ENCODE results near the gene ALDH8A1.
"Not testable (repeated sequence)": the region's sequence is repeated elsewhere in the genome, so short reads cannot be mapped to it uniquely, and the experiment has no call there.

Gene ALDH8A1

DNA sequence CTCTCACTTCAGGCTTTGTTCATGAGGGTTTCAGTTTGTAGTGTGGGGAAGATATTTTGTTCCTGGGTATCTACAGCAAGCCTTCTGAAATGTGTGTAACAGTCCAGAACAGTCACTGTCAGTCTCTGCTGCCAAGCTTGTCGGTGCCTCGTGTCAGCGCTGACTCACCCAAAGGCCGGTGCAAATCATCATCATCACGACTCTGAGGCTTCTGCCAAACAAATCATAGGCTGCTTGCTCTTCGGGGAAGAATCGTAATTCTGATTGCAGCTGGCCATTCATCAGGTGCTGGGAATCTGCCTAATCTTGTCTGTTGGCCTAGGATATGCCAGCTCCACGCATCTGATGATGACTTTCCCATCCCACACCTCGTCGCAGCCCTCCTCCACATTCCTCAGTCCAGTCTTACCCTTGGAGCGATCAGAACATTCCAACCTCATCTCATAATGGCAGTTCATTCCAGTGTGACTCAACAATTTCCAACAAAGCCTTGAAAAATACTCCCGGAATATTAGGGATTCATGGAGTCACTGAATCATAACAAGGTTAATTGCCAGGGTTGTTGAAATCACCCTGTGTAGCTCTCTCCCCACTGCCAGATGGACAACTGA lies 40.9 kb downstream of the ALDH8A1 start:
- DNase-seq, result no peak

DNA sequence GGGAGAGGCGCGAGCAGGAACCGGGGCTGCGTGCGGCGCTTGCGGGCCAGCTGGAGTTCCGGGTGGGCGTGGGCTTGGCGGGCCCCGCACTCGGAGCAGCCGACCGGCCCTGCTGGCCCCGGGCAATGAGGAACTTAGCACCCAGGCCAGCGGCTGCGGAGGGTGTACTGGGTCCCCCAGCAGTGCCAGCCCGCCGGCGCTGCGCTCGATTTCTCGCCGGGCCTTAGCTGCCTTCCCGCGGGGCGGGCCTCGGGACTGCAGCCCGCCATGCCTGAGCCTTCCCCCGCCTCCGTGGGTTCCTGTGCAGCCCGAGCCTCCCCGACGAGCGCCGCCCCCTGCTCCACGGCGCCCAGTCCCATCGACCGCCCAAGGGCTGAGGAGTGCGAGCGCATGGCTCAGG lies 45.2 kb downstream of the ALDH8A1 start:
- DNase-seq, result not testable (repeated sequence)

DNA sequence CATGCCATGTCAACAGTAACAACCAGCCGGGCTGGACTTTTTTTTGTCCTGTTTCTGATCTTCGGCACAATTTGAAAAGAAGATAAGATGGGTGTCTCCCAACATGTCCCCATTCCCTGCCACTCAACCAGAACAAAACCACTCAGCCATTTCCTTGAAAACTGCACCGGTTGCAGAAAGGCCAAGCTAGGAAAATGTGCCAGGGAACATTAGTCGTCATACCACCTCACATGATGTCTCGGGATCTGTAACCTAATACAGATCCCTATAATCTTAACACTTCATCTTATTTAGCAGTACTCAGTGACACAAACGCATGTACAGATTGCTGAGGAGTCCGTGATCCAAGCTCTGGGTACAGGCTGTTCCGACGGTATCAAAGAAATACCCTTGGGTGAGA lies 46.5 kb downstream of the ALDH8A1 start:
- DNase-seq, result peak; percentile 60

DNA sequence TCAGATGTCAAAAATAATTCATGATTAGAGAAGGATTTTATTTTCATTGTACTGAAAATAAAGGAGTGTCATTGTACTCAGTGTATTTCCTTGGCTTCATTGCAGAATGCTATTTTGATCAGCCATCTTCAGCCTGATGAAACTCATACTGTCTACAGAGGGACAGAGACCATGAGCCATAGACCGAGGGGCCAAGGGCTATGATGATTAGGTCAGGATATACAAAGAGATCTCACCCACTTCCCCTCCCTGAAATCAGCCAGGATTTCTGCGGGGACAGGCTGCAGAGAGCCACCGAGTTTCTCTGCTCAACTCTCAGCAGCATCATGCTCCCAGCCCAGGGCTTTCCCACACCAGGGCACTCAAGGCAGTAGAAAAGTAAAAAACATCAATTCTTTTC lies 47.0 kb downstream of the ALDH8A1 start:
- no peak for DNase-seq

DNA sequence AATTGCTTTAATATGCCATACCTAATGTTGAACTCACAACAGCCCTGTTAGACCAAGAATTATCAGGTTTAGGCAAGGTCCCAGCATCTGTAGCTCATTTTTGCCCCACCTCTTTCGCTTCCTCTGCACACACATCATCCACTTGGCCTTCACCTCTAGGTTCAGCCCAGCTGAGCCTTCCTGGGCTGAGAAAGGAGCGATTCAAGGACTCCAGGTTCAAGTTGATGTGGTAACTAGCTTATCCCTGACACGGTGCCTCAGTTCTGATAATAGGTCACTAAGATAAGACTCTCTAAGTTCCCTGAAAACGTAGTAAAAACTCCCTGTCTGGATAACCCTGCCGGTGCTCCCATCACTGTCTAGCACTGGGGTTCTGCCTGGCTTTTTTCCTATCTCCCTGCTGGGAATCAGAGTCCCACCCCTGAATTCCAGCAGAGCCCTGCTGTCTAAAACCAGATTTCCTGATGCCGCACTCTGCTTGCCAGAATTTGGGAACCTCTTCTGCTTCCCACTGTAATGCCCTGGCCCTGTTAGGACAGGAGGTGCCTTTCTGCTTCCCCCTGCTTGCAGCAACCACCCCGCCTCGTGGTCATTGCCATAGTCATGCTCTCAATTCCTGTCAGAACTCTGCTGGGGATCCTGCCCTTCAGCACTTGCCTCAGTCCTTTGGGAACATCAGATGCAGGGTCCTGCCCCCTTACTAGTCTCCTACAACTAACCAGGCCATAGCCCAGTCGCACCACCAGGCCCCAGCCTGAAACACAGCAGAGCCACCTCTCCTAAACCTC lies 47.6 kb downstream of the ALDH8A1 start:
- DNase-seq, result no peak

DNA sequence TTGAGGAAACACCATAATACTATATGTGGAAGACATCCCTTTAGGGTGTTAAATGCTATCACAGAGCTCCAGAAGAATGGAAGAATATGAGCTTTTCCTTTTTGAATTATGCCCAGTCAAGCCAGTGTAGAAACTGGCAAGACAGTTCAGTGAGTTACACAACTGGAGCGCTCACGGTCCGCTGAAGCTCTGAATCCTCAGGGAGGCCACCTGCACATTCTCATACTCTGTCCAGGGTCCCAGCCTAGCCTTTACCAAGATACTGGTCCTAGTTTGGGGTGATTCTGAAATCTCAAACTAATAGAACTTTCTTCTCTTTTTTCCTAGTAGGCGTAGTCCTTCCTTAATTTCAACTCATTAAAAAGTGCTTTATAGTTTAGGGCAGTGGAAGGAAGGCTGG lies 51.3 kb downstream of the ALDH8A1 start:
- no peak for DNase-seq

DNA sequence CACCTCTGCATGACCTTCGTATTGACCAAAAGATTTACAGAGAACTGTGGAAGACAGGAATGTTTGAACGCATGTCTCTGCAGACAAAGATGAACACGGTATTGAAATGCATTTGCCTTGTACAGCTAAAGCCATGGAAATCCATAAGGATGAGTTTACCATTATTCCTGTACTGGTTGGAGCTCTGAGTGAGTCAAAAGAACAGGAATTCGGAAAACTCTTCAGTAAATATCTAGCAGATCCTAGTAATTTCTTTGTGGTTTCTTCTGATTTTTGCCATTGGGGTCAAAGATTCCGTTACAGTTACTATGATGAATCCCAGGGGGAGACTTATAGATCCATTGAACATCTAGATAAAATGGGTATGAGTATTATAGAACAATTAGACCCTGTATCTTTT lies 51.7 kb downstream of the ALDH8A1 start:
- DNase-seq, result not testable (repeated sequence)

DNA sequence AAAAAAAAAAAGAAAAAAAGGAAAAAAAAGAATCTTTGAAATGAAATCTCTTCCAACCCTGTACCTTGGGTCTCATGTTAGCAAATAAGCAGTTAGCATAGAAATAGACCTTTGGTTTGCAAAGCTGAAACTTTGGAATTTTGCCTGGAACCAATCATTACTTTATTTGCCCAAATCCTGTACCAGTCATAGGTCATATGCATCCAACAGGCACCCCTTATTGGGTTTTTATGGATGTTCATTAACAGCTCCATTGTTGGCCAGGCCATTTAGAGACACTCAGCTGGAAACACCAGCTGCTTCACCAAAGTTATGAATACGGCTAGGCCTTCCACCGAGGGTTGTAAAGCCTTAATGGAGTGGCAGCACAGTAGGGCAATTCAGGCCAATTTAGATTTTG lies 53.0 kb downstream of the ALDH8A1 start:
- DNase-seq, result no peak

GRCh38 chr6:134894800-134895199 lies 55.1 kb downstream of the ALDH8A1 start:
- no peak for DNase-seq

- no peak for DNase-seq
Observed at GRCh38 chr6:134892362-134892761, 57.5 kb downstream of the ALDH8A1 start.

DNA sequence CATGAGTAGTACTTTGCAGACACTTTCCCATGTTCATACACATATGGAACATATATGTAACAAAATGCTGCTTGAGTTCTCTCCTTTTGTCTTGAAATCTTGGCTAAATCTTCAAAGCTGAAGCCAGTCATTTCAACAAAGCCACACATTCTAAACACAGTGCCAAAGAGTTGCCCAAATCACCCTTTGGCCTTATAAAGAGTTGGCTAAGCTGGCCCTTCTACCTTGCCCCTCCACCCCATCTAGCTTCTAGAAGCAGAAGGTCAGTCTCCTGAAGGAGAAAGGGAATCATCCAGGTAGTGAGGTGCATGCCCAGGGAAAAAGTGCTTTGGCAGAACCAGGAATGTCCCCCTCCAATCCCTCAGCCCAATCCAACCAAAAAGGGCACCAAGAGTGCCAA lies 58.3 kb downstream of the ALDH8A1 start:
- DNase-seq, result no peak

DNA sequence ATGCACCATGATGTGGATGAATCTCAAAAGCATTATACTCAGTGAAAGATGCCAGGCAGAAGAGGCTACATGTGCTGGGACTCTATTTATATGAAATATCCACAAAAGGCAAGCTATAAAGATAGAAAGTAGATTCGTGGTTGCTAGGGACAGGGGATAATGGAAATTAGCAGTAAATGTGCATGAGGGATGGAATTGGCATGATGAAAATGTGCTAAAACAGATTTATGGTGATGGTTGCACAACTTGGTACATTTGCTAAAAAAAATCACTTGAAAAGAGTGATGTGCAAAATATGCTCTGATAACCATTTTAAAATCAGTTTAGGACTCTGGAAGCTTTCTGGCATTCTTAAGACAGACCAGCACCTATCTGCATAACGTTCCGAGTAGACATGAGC lies 61.6 kb downstream of the ALDH8A1 start:
- no peak for DNase-seq

DNA sequence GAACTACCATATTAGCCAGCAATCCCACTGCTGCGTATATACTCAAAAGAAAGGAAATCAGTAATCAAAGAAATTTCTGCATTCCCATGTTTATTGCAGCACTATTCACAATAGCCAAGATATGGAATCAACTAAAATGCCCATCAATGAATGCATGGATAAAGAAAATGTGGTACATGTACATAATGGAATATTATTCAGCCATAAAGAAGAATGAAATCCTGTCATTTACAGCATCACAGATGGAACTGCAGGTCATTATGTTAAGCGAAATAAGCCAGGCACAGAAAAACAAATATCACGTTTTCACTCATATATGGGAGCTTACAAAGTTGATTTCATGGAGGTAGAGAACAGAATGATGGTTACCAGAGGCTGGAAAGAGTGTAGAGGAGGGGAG lies 65.1 kb downstream of the ALDH8A1 start:
- no peak for DNase-seq

DNA sequence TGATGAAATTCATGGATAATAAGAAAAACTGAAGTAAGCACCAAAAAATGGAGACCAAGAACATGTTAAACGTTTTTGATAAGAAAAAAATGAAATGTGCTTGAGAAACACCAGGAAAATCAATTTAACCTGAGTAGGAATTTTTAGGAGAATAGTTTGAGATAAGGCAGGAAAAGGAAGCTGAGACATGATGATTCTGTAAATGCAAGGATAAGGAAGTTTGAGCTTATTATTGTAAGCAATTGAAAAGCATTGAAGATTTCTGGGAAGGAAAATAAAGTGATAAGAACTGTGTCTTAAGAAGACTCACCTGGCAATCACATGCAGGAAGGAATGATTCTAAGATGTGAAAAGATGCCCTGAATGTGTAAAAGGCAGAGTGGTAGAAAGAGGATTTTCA lies 66.6 kb downstream of the ALDH8A1 start:
- DNase-seq, result no peak

GRCh38 chr6:134882426-134883038 lies 67.4 kb downstream of the ALDH8A1 start:
- DNase-seq, result peak; percentile 12

DNA sequence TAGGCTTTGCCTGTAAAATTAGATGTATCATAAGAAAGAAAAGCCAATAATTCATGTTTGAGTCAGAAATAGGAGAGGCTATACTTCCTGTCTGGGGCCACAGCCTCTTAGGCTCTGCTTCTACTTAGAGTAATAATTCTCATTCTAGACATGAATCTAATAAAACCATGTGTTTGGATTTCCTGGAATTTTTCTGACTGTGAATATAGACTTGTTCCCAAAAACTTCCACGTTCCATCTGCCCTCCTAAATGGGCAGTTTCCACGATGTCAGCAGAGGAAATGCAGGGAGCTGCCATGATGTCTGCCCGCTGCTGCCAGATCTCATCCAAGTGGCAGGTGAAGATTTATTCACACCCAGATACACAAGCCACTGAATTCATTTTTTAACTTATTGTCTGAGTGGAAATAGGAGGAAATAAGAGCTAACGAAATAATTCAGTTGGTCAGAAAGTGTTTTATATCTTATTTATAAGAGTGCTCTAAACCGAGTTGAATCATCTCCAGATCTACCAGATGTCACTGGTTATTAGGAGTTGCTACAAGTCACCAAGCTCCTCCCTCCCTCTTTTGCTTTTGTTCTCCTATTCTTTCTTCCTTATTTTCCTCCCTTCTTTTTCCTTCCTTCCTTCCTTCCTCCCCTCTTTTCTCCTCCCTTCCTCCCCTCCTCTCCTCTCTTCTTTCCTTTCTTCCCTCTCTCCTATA lies 69.3 kb downstream of the ALDH8A1 start:
- DNase-seq, result no peak

DNA sequence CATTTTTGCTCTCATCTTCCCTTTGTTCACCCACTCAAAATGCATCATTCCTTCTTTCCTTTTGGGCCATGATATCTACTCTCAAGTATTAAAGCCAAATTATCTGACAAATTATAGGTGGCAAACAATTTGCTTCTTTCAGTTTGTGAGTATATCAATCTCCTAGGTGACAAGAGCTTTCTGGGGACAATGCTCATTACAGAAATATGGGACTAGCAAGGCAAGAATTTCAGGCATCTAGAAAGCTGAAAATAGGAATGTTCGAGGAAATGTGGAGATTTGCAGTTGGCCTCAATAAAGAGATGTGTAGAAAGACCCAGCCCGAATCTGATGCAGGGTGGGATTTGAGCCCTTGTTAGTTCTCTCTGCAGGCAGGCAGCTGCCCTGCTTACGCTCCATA lies 71.8 kb downstream of the ALDH8A1 start:
- DNase-seq, result no peak

DNA sequence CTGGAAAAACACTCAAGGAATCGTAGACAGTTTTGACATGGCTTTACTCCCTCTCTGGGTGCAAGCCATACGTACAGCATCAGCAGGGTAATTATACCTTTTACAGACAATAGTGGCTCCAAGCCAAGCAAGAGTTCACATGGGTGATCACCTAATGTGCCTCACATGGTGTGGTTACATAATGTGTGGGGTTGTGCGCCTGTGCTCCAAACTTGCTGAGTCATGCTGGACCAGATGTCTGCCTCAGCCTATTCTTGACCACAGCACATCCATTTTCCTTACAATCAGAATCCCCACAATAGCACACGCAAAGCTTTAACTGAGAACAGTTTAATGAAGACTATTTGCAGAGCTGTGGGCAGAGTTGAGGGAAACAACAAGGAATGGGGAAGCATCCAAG lies 74.5 kb downstream of the ALDH8A1 start:
- DNase-seq, result no peak

DNA sequence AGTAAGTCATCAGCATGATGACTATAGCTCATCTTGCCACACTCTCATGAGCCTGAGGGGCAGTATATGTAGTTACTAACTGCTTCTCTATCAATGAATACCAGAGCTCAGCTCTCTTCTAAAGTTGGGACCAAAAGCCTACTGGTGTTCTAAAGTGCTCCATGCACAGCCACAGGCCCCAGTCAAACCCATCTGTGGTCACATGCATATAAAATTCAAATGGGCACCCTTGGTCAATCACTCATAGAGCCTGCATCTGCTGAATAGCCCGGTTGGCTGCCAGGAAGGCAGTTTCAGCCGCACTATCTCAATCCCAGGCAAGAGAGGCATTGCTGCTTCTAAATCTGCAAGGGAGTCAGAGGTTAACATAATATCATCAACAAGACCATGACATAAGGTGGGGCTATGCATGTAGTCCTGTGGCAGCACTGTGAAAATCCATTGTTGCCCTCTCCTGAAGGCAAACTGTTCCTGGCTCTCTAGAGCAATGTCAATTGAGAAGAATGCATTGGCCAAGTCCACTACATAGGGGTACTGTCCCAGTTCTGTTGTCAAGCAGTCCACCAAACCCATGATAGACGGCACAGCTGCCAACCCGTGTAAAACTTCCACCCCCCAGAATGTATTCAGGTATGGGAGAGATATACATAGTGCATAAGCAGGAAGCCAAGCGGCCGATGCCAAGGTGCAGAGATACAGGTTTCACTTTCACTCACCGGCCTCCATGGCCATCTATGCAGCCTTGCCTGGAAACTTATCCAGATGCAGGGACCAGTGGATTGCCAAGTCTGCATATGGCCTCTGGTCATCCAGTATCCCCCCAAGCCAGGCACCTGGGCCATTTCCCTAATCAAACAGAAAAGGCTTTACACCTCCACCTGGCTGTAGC lies 76.2 kb downstream of the ALDH8A1 start:
- no peak for DNase-seq

DNA sequence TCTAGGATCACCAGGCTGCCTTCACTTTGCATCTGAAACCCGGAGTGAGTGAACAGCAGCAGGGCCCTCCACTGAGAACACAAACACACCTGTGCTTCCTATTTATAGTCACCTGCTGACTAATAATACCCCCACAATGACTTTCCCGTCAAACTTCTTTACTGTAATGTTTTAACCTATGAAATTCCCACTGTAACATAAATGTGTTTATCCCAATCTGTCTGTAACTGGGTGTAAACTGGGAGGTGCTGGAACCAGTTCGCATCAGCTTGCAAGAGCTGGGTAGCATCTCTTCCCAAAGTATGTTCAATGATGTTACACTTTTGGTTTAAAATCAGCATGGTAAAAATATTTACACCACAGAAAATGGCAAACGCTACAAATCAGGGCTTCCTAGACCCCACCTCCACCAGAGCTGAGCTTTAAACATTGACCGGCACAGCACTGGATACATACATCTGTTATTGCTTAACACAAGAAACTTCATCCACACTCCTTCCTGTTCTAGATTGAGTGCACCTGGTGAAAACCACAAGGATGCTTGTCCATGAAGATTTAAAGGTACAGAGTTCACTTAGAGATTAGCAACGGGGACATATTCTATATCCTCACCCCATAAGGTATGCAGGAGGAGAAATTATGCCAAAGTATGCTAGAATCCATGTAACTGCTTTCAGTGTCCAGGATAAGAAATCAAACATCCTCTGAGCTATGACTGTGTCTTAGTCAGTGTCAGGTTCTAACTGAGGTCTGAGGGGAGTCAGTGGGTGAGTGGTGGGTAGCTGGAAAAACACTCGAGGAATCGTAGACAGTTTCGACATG lies 79.0 kb downstream of the ALDH8A1 start:
- no peak for DNase-seq

- DNase-seq, result no peak
Observed at GRCh38 chr6:134868812-134869211, 81.1 kb downstream of the ALDH8A1 start.
